HG03066 (cell line): ENCODE measurements around the gene NYAP2.

ENCODE experiments used
- ATAC-seq: cut with Tn5 transposase; IDR thresholded peaks from one replicate; pipeline ENCODE4 v1.9.1; 2021; ENCODE audit warnings: low read depth; ENCODE audit not compliant: unreplicated experiment

Gene NYAP2

GRCh38 chr2:225399504-225399903 lies at the start of gene NYAP2:
Gene NYAP2 (plus strand): TSS chr2:225399710. CDS start chr2:225408881, 9,171 bp downstream.
- no peak for ATAC-seq

- no peak for ATAC-seq
Observed at GRCh38 chr2:225353579-225354085, 45.9 kb upstream of the NYAP2 start.

GRCh38 chr2:225354281-225354774 lies 45.2 kb upstream of the NYAP2 start:
- no peak for ATAC-seq

DNA sequence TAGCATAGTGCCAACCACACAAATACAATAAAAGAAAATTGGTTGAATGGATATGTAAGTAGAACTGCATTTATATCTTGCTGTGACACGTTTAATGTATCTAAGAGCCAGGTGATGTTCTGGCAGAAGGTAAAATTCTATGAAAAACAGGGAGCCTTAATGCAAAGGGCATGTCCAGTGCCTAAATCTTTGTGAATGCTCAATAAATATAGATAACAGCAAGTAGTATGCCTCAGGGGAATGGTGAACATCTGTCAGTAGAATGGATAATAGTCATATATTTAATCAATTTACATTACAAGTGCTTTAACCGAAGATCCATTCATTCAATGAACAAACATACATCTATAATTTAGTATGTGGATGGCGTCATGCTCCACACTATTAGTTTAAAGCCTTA lies 43.7 kb upstream of the NYAP2 start:
- ATAC-seq = no peak

- no peak for ATAC-seq
Observed at GRCh38 chr2:225366731-225367130, 32.8 kb upstream of the NYAP2 start.

DNA sequence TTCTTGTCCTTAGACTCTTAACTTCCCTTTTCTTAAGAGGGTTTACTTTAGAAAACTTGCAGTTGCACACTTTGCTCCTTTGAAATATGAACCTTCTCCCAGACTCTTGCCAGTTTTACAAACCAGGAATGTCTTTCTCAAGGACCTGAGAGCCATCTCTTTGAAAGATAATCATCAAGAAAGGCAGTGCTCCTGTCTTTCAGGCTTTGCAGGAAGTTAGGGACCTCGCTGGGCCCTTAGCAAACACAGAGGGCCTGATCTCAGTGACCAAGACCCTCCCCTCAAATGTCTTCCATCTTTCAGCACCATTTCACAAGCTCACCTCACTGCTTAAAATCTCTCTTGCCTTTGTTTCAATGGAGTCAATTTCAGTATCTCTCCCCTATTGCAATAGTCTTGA lies 32.0 kb upstream of the NYAP2 start:
- ATAC-seq = no peak

- no peak for ATAC-seq
Observed at GRCh38 chr2:225378984-225379383, 20.5 kb upstream of the NYAP2 start.

- ATAC-seq = no peak
Observed at GRCh38 chr2:225379856-225380255, 19.7 kb upstream of the NYAP2 start.

DNA sequence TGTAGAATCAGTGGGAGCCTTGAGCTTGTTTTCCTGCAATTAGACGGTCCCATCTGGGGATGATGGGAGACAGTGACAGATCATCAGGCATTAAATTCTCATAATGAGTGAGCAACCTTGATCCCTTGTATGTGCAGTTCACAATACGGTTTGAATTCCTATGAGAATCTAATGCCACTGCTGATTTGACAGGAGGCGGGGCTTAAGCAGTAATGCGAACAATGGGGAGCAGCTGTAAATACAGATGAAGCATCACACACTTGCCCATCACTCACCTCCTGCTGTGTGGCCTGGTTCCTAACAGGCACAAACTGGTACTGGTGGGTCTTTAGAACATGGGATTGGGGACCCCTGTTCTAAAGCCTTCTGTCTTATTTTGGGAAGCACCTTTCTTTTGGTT lies 17.9 kb upstream of the NYAP2 start:
- ATAC-seq = no peak

DNA sequence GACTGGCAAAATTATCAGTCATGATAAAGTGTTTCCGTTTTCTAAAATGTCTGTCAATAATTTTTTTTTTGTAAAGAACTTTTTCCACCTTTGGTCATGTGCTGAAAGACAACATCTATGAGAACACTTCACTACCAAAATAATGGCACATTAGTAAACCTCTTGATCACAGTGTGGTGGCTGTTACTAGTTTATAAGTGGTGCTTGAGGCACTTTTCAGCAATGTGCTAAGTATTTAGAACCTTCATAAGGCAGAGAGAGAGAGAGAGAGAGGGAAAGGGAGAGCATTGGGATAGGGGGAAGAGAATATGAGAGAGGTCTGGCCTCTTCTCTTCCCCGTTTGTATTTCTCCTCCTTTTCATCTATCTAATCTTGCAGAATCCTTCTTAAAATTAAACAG lies 1.1 kb upstream of the NYAP2 start:
- no peak for ATAC-seq

GRCh38 chr2:225400060-225400511 lies 576 bp downstream of the NYAP2 start:
- ATAC-seq = no peak

- no peak for ATAC-seq
Observed at GRCh38 chr2:225400546-225401400, 1.3 kb downstream of the NYAP2 start.

DNA sequence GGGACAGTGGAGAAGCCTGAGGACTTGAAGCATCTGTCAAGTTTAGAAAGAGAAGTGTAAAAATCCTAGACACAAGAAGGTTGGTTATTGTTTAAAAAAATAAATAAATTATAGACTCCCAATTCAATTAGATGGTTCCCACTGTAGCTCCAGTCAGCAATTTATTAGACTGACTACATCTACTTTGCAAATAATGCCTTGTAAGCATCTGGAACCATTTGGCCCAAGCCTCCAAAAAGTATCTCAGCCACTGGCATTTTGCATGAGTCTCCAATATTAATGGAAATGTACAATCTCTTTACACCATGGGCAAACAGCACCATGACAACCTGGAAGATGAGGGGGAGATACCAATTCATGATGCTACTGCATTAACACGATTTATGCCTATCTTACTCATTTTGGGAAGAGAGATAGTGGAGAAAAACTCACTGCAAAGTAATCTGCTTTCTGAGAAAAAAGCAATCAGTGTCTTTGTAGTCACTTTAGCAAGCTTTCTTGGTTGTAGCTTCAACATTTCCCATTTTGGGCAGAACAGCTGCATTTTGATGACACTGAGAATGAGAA lies 2.8 kb downstream of the NYAP2 start:
- ATAC-seq = no peak

DNA sequence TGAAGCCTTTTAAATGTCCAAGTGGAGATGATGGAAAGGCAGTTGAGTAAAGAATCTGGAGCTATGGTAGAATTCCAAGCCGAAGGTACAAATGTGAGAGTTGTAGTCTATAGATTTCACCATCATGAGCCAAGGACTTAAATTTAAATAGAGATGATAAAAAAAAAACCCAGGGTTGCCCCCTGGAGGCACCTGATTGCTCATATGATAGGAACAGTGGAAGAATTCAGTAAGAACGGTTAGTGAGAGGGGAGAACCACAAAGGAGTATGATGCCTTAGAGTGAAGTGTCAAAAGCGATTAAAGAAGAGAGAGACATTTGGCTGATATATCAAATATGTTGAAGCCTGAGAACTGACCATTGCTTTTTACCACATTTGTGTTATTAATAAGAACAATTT lies 11.9 kb downstream of the NYAP2 start:
- no peak for ATAC-seq

DNA sequence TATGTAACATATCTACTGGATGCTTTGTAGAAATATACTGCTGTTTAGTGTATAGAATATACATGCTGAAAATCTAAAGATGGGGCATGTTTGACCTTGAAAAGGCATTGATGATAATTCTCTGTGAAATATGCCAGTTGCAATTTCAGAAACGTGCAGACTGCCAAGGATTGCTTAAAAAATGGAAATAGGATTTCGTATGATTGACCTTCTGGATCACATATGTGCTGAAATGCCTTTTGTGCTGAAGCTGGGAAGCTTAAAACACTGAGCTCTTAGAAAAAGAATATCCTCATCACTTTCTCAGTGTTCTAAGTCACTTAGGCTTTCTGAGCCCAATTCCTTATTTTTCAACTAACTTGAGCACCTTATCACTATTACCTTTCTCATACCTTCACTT lies 14.3 kb downstream of the NYAP2 start:
- ATAC-seq = no peak

DNA sequence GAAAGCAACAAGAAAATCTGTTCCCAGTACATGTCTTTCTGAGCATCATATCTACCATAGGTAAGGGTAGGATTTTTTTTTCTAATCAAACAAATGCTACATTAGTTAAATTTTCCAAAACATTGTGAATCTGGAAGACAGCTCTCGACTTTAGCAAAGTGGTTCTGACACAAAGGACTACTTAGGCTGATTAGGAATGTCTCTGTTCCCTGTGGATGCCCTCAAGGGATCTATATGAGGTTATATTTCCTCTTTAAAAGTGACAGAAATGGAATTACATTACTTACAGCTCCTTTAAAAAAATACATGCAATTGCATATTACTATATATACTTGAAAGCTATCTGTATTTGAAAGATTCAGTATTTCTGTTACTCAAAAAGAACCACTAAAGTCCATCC lies 15.4 kb downstream of the NYAP2 start:
- no peak for ATAC-seq

GRCh38 chr2:225415341-225415740 lies 15.8 kb downstream of the NYAP2 start:
- ATAC-seq = no peak

DNA sequence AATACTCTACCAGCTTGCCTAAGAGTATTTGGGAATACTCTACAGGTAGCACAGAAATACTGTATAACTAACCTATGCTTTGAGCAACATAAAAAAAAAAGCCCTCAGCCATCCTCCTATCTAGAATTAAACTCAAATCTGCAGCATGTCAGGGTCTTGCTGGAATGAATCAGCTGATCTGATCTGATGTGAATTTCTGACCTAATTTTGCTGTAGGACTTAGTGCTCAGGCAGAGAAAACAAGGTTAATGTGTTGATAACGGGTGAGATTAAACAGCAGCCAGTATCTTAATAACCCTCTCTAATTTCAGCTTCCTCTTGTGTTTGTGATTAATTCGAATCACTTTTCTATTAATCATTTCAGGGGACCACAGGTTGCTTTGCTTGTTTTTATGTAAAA lies 16.3 kb downstream of the NYAP2 start:
- no peak for ATAC-seq

GRCh38 chr2:225416616-225417367 lies 17.3 kb downstream of the NYAP2 start:
- no peak for ATAC-seq

- no peak for ATAC-seq
Observed at GRCh38 chr2:225419033-225419432, 19.5 kb downstream of the NYAP2 start.

- no peak for ATAC-seq
Observed at GRCh38 chr2:225422145-225422544, 22.6 kb downstream of the NYAP2 start.
